GM12801 (cell line): ENCODE data around the gene SIPA1L3.

Experiments
- TF ChIP-seq, protein P1 (sequence below): IDR thresholded peaks from one replicate; pipeline ENCODE4 v1.5.1; 2011; ENCODE audit warnings: control low read depth; ENCODE audit not compliant: insufficient read length; ENCODE audit errors: extremely low read depth

SIPA1L3 gene

GRCh38 chr19:37980419-37981170, 73.6 kb downstream of the SIPA1L3 start:
- TF ChIP-seq, protein P1, sequence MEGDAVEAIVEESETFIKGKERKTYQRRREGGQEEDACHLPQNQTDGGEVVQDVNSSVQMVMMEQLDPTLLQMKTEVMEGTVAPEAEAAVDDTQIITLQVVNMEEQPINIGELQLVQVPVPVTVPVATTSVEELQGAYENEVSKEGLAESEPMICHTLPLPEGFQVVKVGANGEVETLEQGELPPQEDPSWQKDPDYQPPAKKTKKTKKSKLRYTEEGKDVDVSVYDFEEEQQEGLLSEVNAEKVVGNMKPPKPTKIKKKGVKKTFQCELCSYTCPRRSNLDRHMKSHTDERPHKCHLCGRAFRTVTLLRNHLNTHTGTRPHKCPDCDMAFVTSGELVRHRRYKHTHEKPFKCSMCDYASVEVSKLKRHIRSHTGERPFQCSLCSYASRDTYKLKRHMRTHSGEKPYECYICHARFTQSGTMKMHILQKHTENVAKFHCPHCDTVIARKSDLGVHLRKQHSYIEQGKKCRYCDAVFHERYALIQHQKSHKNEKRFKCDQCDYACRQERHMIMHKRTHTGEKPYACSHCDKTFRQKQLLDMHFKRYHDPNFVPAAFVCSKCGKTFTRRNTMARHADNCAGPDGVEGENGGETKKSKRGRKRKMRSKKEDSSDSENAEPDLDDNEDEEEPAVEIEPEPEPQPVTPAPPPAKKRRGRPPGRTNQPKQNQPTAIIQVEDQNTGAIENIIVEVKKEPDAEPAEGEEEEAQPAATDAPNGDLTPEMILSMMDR, result no peak

GRCh38 chr19:37981785-37982475, 74.9 kb downstream of the SIPA1L3 start:
- TF ChIP-seq, protein P1, result no peak

GRCh38 chr19:37982655-37983054, 75.6 kb downstream of the SIPA1L3 start:
- TF ChIP-seq, protein P1, result no peak

- TF ChIP-seq, protein P1, result no peak
These were observed 76.1 kb downstream of the SIPA1L3 start for GRCh38 chr19:37983153-37983552.

DNA sequence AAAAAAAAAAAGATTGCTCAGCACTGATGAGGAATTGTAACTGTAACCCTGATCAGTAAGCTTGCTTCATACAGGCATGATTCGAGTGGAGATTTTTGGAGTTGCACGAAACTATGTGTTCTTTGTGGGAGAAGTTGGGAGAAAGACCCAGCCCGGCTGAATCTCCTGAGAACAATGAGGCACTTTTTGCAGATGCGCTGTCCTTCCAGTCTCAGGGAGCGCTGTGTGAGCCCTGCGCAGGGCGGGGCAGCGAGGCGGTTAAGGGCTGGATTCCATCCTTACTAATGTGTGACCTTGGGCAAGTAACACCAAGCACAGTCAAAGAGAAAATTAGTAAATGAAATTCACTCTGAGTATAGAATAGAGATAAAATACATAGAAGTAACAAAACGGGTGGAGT, 76.9 kb downstream of the SIPA1L3 start:
- TF ChIP-seq, protein P1, result no peak

DNA sequence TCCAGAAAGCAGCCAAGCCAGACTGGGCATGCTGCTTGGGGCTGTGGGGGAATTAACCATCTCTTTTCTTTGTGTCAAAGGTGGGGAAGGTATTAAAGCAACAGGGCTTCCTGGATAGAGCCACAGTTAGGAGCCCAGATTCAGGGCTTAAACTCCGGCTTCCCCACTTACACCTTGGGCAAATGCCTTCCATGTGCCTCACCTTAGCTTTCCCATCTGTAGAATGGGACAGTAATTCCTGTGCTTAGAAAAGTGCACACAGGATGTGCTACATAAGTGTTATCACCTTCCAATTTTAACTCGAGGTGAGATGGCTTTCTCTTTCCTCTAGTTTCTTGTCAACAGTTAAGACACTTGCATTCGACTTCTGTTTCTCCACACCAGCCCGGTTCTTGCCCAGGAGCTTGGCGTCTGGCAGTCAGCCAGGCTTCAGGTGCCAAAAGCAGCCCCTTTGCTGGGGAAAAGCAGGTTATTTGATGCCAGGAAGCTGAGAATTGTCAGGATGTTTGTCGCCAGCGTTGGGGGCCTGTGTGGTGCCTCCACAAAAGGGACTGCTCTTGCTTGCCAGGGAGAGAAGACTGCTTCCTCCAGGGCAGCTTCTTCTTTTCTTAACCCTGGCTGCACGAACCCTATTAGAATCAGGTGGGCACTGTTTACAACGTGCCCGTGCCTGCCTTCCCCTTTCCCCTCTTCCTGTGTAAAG, 79.2 kb downstream of the SIPA1L3 start:
- TF ChIP-seq, protein P1, result no peak
